Measurements from ENCODE around the gene DNAJC4.

The DNAJC4 gene

GRCh38 chr11:64263021-64263946 lies 32.9 kb downstream of the DNAJC4 start:
- Histone ChIP-seq H3K9me3 (ENCODE audit: control insufficient read depth, low read length) (no peaks in the 10 kb centered on the region), H2AFZ (no peak overlapping the region), H3K27ac (no peak overlapping the region), H3K4me1 (peaks cover 7% of the 10 kb centered on the region), H3K9ac (no peak overlapping the region), H3K27me3 (ENCODE audit: control insufficient read depth, insufficient read depth, low read length) (no peaks in the 10 kb centered on the region), H3K36me3 (ENCODE audit: control insufficient read depth, insufficient read depth, low read length) (no peaks in the 10 kb centered on the region), H3K4me2 (ENCODE audit: low read length) (no peak overlapping the region), H3K79me2 (no peaks in the 10 kb centered on the region), H3K4me3 (ENCODE audit: low read depth, low read length) (no peak overlapping the region)
- TF ChIP-seq CTCF (IDR thresholded peaks at IDR 0.05): no peak

GRCh38 chr11:64263947-64264317 lies 33.6 kb downstream of the DNAJC4 start:
- Histone ChIP-seq H3K79me2 (no peaks in the 10 kb centered on the region), H3K27ac (no peak overlapping the region), H3K4me2 (ENCODE audit: low read length) (no peak overlapping the region), H3K9ac (no peak overlapping the region), H3K36me3 (ENCODE audit: control insufficient read depth, insufficient read depth, low read length) (no peaks in the 10 kb centered on the region), H3K4me1 (peaks cover 9% of the 10 kb centered on the region), H3K4me3 (ENCODE audit: low read depth, low read length) (no peak overlapping the region), H2AFZ (no peak overlapping the region), H3K9me3 (ENCODE audit: control insufficient read depth, low read length) (no peaks in the 10 kb centered on the region), H3K27me3 (ENCODE audit: control insufficient read depth, insufficient read depth, low read length) (no peaks in the 10 kb centered on the region)
- no peak for TF ChIP-seq CTCF (IDR thresholded peaks at IDR 0.05)

- H3K9me3 ChIP-seq (ENCODE audit: control insufficient read depth, low read length): no peaks in the 10 kb centered on the region
- H3K27ac ChIP-seq: no peak overlapping the region
- no peak overlapping the region for H3K9ac ChIP-seq
- H3K4me3 ChIP-seq (ENCODE audit: low read depth, low read length): no peak overlapping the region
- no peaks in the 10 kb centered on the region for H3K36me3 ChIP-seq (ENCODE audit: control insufficient read depth, insufficient read depth, low read length)
- TF ChIP-seq CTCF (IDR thresholded peaks at IDR 0.05): no peak
- H3K79me2 ChIP-seq: no peaks in the 10 kb centered on the region
- H3K4me2 ChIP-seq (ENCODE audit: low read length): no peak overlapping the region
- no peak overlapping the region for H2AFZ ChIP-seq
- H3K27me3 ChIP-seq (ENCODE audit: control insufficient read depth, insufficient read depth, low read length): no peaks in the 10 kb centered on the region
- H3K4me1 ChIP-seq: peaks cover 10% of the 10 kb centered on the region
Observed at GRCh38 chr11:64264371-64264852, 34.1 kb downstream of the DNAJC4 start.

GRCh38 chr11:64265176-64266160 lies 35.1 kb downstream of the DNAJC4 start:
- H3K4me1 ChIP-seq: peaks cover 10% of the 10 kb centered on the region
- H2AFZ ChIP-seq: no peak overlapping the region
- H3K9me3 ChIP-seq (ENCODE audit: control insufficient read depth, low read length): no peaks in the 10 kb centered on the region
- H3K27me3 ChIP-seq (ENCODE audit: control insufficient read depth, insufficient read depth, low read length): no peaks in the 10 kb centered on the region
- H3K4me3 ChIP-seq (ENCODE audit: low read depth, low read length): no peak overlapping the region
- H3K27ac ChIP-seq: no peak overlapping the region
- H3K36me3 ChIP-seq (ENCODE audit: control insufficient read depth, insufficient read depth, low read length): no peaks in the 10 kb centered on the region
- TF ChIP-seq CTCF (IDR thresholded peaks at IDR 0.05): no peak
- H3K9ac ChIP-seq: no peak overlapping the region
- H3K4me2 ChIP-seq (ENCODE audit: low read length): no peak overlapping the region
- H3K79me2 ChIP-seq: no peaks in the 10 kb centered on the region
